Measurements from ENCODE around the gene ACTR1B. TPM values are rescaled to one million over a fixed set of nuclear protein-coding genes. Genes with fewer than 3 reads are reported as not detected.
"Not testable (repeated sequence)": the region's sequence is repeated elsewhere in the genome, so short reads cannot be mapped to it uniquely, and the experiment has no call there.

The ACTR1B gene
- total RNA-seq, 1 donor = 92.9 TPM

- no peak for DNase-seq (ENCODE audit: low read depth in 2 of 3, low spot score in 2 of 3)
Measured at GRCh38 chr2:97691166-97691565, 27.3 kb upstream of the ACTR1B start.

- no peak for DNase-seq (ENCODE audit: low read depth in 2 of 3, low spot score in 2 of 3)
Measured at GRCh38 chr2:97688062-97688827, 24.4 kb upstream of the ACTR1B start.

GRCh38 chr2:97687235-97687634, 23.4 kb upstream of the ACTR1B start:
- not testable (repeated sequence) for DNase-seq (ENCODE audit: low read depth in 2 of 3, low spot score in 2 of 3)

DNA sequence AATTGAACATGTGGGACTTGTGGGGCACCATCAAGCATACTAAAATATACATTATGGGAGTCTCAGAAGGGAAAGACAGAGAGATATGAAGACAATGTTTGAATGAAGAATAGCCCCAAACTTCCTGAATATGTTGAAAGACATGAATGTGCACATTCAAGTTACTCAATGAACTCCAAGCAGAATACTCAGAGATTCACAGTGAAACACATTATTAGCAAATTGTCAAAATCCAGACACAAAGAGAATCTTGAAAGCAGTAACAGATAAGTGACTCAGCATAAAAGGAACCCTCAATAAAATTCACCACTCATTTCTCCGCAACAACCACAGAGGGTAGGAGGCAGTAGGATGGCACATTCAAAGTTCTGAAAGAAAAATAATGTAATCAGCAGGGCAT, 14.5 kb upstream of the ACTR1B start:
- no peak for DNase-seq (ENCODE audit: low read depth in 2 of 3, low spot score in 2 of 3)

- no peak for DNase-seq (ENCODE audit: low read depth in 2 of 3, low spot score in 2 of 3)
Measured at GRCh38 chr2:97677480-97677879, 13.6 kb upstream of the ACTR1B start.

GRCh38 chr2:97676620-97677019, 12.8 kb upstream of the ACTR1B start:
- no peak for DNase-seq (ENCODE audit: low read depth in 2 of 3, low spot score in 2 of 3)

DNA sequence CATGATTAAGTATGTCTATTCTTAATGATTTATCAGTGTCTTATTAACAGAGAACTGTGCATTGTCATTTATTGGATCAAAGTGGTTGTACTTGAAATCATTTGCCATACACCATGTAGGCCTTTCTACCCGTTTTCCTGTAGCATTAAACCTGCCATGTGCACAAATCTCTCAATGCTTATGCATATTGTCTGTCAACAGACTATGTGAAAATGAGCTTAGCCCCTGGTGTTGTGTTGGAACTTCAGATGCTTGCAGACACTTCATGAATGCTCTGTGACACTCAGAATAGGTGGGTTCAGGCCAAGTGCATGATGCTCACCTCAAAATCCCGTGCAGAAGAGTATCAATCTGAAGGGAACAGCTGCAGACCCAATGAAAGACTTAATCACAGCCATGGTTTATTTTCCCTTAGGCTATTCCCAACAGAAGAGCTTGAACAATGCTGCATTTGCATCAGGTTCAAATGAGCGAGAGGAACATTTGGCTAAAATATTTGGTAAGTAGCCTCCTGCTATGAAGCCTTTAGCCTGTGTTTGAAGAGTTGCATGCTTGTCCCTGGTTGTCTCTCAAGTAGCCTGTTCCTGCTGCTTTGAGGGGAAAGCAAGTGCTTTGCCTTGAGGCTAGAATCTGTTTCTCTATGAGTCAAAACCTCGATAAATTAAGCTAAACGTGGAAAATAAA, 11.7 kb upstream of the ACTR1B start:
- DNase-seq (ENCODE audit: low read depth in 2 of 3, low spot score in 2 of 3) = no peak

GRCh38 chr2:97673915-97674283, 10.1 kb upstream of the ACTR1B start:
- peak in 2 of 3 donors; percentile 80 to 89 for DNase-seq (ENCODE audit: low read depth in 2 of 3, low spot score in 2 of 3)

- DNase-seq (ENCODE audit: low read depth in 2 of 3, low spot score in 2 of 3) = peak in 2 of 3 donors; percentile 49 to 71
Measured at GRCh38 chr2:97673182-97673914, 9.5 kb upstream of the ACTR1B start.

GRCh38 chr2:97672606-97673140, 8.8 kb upstream of the ACTR1B start:
- not testable (repeated sequence) for DNase-seq (ENCODE audit: low read depth in 2 of 3, low spot score in 2 of 3)

GRCh38 chr2:97671526-97671925, 7.7 kb upstream of the ACTR1B start:
- DNase-seq (ENCODE audit: low read depth in 2 of 3, low spot score in 2 of 3) = no peak

DNA sequence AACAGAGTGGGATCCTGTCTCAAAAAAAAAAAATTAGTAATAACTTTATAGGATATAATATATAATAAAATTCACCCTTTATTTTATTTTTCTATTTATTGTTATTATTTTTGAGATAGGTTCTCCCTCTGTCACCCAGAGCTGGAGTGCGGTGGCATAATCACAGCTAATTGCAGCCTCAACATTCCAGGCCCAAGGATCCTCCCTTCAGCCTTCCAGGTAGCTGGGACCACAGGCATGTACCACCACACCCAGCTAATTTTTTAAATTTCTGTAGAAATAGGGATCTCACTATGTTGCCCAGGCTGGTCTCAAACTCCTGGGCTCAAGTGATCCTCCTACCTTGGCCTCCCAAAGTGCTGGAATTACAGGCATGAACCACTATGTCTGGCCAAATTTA, 6.6 kb upstream of the ACTR1B start:
- DNase-seq (ENCODE audit: low read depth in 2 of 3, low spot score in 2 of 3) = no peak

- no peak for DNase-seq (ENCODE audit: low read depth in 2 of 3, low spot score in 2 of 3)
Measured at GRCh38 chr2:97669448-97669847, 5.6 kb upstream of the ACTR1B start, which contains the start of gene C2orf92. C2orf92 (plus strand) TSS chr2:97669713; CDS start chr2:97669789, 76 bp downstream.

- DNase-seq (ENCODE audit: low read depth in 2 of 3, low spot score in 2 of 3) = no peak
Measured at GRCh38 chr2:97664636-97664970, 759 bp upstream of the ACTR1B start.

DNA sequence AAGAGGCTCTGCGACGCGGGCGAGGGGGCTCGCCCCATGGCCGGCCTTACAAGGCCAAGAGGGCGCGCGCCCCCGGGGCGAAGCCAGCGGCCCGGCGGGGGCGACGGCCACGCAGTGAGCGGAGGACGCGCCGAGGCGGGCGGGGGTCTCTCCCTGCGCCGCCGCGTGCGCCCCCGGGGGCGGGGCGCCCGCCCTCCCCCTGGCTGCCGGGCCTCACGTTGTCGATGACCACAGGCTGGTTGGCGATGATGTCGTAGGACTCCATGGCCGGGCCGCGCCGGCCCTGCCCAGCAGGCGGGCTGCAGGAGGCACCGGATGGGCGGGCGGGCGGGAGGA, 250 bp downstream of the ACTR1B start:
- no peak for DNase-seq (ENCODE audit: low read depth in 2 of 3, low spot score in 2 of 3)

- DNase-seq (ENCODE audit: low read depth in 2 of 3, low spot score in 2 of 3) = peak; percentile 32 to 82 (median 79)
Measured at GRCh38 chr2:97662895-97663625, 784 bp downstream of the ACTR1B start.

DNA sequence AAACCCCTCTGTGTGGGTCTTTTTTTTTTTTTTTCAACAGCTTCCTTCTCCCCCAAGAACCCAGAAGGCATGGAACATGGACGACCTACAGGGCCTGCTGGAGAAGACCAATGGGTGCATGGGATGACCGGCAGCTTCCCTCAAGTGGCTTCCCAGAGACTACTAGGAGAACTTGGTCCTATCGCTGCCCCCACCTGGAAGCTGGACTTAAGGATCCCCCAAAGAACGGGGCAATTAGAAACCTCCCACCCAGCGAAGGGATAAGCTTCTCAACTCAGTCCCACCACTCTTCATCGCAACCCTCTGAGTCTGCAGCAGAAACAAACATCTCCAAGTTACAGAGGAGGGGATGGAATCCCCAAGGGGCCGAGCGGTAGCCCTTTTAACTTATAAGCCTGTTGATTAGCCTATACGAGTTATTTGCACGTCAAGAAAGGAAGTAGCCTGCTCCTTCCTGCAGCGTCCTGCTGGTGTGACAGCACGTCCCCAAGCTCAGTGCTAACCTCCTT, 1.4 kb downstream of the ACTR1B start:
- peak in 1 of 3 donors; percentile 24 for DNase-seq (ENCODE audit: low read depth in 2 of 3, low spot score in 2 of 3)

DNA sequence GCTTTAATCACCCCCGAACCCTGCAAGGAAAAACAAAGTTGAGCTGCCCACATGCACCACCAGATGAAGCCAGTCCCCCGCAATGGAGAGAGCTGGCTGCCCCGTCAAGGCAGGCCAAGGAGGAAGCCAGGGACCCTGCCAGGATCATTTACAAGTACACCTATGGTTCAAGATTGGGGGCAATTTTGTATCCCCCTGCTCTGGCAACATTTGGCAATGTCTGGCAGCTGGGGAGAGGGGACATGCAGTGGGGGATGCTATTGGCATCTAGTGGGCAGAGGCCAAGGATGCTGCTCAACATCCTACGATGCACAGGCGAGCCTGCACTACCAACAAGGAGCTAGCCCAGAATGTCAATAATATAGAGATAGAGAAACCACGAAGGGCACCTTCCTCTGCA, 1.9 kb downstream of the ACTR1B start:
- no peak for DNase-seq (ENCODE audit: low read depth in 2 of 3, low spot score in 2 of 3)

DNA sequence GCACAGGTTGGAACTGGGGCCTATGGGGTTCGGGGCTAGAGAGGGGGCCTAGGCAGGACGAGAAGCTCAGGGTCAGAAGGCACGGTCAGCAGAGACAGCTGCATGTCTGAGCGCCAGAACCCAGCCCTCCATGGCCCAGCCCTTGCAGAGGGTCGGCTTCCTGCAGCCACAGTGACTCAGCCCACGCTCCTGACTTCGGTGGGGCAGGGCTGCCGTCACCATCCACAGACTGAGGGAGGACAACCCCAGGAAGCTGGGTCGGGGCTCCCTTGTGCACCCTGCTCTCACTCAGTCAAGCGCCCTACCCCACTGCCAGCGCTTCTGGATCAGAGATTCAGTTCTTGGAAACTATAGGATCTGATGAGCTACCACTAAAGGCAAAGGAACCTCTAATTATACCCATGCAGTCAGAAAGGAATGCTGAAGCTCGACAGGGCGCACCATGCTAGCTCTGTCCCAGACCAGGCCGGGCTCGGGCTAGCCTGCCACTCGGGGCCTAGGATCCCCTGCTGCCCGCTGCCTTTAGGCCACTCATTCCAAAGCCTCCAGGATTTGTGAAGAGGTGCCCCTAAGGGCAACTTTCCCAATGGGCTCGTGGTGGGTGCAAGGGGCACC, 3.0 kb downstream of the ACTR1B start:
- no peak for DNase-seq (ENCODE audit: low read depth in 2 of 3, low spot score in 2 of 3)

Data from hematopoietic multipotent progenitor cell (in vitro differentiated cells).